CD4-positive, alpha-beta T cell treated with Interleukin-1 beta for 1 hour (primary cell): Measurements from ENCODE around the gene MAP3K14.
A peak's percentile ranks its signal among the peaks of the same experiment; 100 is the strongest.

Experiments used
- DNase-seq, 2 donors: peaks; one replicate each; pipeline ENCODE4 v3.0.0-alpha.2; 2020 to 2022

The MAP3K14 gene

DNA sequence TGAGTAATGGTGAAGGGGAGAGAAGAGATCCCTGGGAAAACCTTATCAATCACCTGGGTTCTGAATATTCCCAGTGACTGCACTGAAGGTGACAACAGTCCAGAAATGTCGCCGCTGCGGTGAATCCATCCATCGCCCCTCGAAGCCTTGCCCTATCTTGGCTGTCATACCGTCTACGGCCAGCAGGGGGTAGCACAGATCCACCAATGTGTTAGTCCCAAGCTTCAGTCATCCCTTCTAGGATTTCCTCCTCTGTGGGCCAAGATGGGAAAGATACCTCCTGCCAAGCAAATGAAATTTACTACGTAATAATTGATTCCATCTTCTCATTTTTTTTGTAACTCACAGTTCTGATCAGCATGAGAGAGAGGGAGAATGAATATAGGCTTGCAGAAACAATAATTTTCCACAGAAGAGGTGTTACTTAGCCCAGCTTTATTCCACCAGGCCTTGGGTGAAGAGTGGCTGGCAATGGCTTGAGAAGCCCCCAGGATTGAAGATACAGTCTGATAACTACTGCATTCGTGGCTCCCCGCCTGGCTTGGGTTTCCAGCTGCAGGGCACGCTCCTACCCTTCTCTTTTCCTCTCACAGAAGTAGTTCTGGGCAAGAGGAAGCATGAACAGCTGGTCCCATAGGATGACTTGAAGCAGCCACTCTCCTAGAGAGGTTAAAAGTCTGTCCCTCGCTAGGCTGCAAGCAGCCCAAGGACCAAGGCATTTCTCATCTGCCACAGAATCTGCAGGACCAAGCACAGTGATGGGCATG lies 97.7 kb downstream of the MAP3K14 start:
- DNase-seq: peak; percentile 77 to 88
